ENCODE data around the gene LDB2.

Gene LDB2

DNA sequence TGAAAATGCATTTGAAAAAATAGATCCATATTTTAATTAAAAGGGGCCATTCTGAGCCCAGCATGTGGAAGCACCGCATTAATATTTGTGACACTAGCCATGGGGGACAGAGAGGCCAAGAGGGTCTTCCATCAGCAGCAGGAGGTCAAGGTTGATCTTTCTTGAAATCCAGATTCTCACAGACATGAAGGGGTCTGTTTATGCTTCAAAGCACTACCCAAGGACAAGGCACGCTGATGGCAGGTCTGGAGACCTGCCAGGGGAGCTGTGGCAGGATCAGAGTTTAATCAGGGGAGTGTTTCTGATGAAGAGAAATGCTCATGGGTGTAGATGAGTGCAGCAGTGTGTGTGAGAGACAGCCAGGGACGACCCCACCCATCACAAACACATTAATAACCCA is 243.3 kb downstream of the LDB2 start:
- TF ChIP-seq, protein P1, sequence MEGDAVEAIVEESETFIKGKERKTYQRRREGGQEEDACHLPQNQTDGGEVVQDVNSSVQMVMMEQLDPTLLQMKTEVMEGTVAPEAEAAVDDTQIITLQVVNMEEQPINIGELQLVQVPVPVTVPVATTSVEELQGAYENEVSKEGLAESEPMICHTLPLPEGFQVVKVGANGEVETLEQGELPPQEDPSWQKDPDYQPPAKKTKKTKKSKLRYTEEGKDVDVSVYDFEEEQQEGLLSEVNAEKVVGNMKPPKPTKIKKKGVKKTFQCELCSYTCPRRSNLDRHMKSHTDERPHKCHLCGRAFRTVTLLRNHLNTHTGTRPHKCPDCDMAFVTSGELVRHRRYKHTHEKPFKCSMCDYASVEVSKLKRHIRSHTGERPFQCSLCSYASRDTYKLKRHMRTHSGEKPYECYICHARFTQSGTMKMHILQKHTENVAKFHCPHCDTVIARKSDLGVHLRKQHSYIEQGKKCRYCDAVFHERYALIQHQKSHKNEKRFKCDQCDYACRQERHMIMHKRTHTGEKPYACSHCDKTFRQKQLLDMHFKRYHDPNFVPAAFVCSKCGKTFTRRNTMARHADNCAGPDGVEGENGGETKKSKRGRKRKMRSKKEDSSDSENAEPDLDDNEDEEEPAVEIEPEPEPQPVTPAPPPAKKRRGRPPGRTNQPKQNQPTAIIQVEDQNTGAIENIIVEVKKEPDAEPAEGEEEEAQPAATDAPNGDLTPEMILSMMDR (IDR thresholded peaks at IDR 0.05; ENCODE audit: extremely low read depth, insufficient read depth, missing control alignments): no peak
- in situ Hi-C loops (cut with MboI; ENCODE audit: low pct_unique_long_range_greater_than_20kb, low sequenced_read_pairs, unreplicated experiment): no loop called here
- DNase-seq (ENCODE audit: low spot score): no peak

DNA sequence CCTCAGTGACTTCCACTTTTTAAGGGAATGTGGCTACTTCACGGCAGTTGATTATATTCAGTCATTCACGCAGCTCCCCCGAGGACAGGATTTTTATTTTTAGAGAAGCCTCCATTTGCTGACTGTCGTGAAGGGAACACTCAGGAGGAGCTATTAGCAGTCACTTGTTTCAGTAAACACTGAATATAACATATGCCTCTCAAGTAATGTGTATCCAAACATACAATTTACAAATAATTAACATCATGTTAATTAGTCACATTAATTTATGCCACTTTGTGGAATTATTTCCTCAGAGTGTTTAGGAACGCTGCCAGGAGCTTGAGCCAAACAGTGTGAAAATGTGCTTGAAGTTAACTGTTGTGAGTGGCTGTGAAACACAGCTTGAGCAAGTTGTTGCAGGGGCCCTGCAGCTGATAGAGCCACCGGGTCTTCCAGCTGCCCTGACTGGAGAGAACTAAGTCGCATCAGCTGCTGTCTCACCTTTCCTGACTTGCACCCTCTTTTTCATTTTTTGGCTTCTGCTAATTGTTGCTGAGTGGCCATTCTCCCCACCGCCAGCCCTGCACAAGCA is 245.6 kb downstream of the LDB2 start:
- TF ChIP-seq, protein P1 (IDR thresholded peaks at IDR 0.05; ENCODE audit: extremely low read depth, insufficient read depth, missing control alignments): no peak
- in situ Hi-C loops (cut with MboI; ENCODE audit: low pct_unique_long_range_greater_than_20kb, low sequenced_read_pairs, unreplicated experiment): no loop called here
- no peak for DNase-seq (ENCODE audit: low spot score)

DNA sequence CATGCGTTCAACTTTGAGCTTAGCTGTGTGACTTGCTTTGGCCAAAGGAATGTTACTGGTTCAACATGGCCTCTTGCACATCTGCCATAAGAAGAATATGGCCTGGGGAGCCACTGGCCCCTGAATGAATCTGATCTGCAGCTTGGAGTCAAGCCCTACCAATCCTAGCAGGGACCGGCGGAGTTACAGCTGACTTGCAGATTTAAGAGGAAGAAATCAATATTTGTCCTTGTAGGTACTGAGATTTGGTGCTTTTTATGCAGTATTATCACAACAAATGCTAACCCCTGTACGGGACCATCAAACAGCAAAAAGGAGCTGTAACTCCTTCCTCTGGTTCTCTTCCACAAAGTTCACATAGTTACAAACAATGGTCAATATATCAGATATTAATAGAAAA is 252.0 kb downstream of the LDB2 start:
- TF ChIP-seq, protein P1 (IDR thresholded peaks at IDR 0.05; ENCODE audit: extremely low read depth, insufficient read depth, missing control alignments): no peak
- in situ Hi-C loops (cut with MboI; ENCODE audit: low pct_unique_long_range_greater_than_20kb, low sequenced_read_pairs, unreplicated experiment): no loop called here
- no peak for DNase-seq (ENCODE audit: low spot score)

DNA sequence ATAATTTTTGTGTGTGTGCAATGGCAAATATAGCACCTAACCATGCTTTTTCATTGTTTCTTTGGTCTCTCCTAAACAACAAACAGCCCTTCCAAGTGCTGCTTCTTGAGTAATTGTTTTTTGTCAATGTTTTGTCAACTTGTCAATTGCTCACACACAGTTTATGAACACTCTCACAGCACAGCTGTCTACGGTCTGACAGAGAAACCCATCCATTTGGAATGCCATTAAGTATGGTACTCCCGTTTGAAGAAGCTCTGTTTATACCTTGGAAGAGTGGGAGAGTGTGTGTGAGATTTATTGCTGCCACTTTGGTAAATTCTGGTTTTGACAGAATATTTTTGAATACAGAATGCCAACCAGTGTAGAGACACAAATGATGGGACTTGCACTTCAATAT is 254.6 kb downstream of the LDB2 start:
- in situ Hi-C loops (cut with MboI; ENCODE audit: low pct_unique_long_range_greater_than_20kb, low sequenced_read_pairs, unreplicated experiment): no loop called here
- no peak for DNase-seq (ENCODE audit: low spot score)
- TF ChIP-seq, protein P1 (IDR thresholded peaks at IDR 0.05; ENCODE audit: extremely low read depth, insufficient read depth, missing control alignments): no peak

GRCh38 chr4:16642897-16643296 is 255.5 kb downstream of the LDB2 start:
- TF ChIP-seq, protein P1 (IDR thresholded peaks at IDR 0.05; ENCODE audit: extremely low read depth, insufficient read depth, missing control alignments): no peak
- no peak for DNase-seq (ENCODE audit: low spot score)
- in situ Hi-C loops (cut with MboI; ENCODE audit: low pct_unique_long_range_greater_than_20kb, low sequenced_read_pairs, unreplicated experiment): no loop called here

DNA sequence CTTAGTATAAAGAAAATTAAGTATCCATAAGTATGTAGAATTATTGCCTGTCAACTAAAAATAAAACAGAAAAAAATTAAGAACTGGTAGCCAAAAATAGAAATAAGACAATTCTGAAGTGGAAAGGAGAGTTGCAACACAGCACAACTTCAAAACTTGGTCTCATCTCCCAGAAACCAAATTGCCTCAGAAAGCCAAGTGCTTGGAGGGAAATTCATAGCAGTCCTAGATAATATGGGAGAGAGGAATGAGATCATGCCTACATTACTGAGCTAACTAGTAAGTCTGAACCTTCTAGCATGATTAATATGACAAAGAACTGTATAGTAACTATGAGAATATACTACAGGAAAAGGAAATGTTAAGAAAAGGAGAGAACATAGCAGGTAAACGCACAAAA is 256.5 kb downstream of the LDB2 start:
- in situ Hi-C loops (cut with MboI; ENCODE audit: low pct_unique_long_range_greater_than_20kb, low sequenced_read_pairs, unreplicated experiment): no loop called here
- TF ChIP-seq, protein P1 (IDR thresholded peaks at IDR 0.05; ENCODE audit: extremely low read depth, insufficient read depth, missing control alignments): no peak
- no peak for DNase-seq (ENCODE audit: low spot score)

All from GM13977 (cell line).